RCC 7860 (cell line): ENCODE data around the gene PON2.
"Not testable (repeated sequence)": the region's sequence is repeated elsewhere in the genome, so short reads cannot be mapped to it uniquely, and the experiment has no call there.

Experiments
- DNase-seq: peaks from one replicate; pipeline ENCODE4 v3.0.0-alpha.2; 2015; ENCODE audit warnings: low spot score
- FAIRE-seq: peaks from 2 replicates; lab custom pipeline; 2012; peaks lifted over from hg19 to GRCh38; lab: Jason Lieb, UNC

Gene PON2

DNA sequence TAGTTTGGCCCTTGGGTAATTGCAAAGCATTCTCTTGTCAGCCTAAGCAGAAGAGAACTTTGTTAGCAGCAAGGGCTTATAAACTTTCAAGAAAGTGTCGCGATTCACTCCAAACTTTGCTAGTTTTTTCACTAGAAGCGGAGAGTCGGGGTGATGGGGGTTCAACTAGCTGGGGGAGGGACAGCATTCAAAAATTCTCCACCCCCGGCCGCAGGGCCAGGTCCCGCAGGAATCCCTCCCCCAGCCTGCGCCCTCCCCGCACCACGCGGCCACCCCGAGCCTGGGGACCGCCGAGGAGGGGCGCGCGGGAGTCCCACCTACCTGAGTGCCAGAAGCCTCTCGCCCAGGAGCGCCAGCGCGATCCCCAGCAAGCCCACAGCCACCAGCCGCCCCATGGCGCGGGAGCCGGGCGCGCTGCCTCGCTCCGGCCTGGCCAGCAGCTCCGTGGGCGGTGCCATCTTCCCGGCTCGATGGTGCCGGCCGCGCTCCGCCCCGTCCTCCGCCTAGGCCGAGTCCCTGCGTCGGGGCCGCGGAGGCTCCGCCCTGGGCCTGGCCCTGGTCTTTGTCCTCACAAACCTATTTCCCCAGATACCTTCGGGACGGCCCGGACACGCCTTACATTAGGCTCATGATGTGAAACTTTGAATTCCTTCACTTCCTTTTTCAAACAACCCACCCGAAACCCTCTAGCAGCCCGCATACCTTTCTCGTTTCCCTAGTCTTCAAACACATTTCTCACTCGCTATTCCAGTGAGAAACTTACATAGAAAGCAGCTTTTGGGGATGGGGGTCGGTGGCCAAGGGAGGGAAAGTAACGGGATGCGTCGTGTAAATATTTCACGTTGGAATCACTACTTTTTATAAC is at the start of gene PON2:
PON2 (minus strand) TSS at position 472 of the 865 bp plus-strand sequence; CDS start at position 395, 77 bp downstream.
- no peak for FAIRE-seq
- peak; percentile 79 for DNase-seq

DNA sequence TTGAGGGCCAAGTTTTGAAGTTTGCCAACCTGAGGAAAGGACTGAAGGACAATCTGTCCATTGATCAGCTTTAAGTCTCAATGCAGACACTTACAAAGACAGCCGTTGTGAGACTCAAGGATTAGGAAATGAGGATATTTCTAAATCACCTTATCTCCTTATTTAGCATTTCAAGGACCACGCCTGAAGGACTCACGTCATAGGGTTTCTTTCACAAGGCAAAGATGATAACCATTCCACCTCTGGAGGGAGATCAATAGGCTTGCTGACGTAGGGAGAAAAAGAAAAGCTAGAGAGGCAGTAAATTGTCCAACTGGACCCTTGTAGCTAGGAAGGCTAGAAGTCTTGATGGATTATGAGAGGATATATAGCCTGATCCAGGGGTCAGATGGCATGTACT is 47.6 kb upstream of the PON2 start:
- DNase-seq (no peak), FAIRE-seq (no peak)

DNA sequence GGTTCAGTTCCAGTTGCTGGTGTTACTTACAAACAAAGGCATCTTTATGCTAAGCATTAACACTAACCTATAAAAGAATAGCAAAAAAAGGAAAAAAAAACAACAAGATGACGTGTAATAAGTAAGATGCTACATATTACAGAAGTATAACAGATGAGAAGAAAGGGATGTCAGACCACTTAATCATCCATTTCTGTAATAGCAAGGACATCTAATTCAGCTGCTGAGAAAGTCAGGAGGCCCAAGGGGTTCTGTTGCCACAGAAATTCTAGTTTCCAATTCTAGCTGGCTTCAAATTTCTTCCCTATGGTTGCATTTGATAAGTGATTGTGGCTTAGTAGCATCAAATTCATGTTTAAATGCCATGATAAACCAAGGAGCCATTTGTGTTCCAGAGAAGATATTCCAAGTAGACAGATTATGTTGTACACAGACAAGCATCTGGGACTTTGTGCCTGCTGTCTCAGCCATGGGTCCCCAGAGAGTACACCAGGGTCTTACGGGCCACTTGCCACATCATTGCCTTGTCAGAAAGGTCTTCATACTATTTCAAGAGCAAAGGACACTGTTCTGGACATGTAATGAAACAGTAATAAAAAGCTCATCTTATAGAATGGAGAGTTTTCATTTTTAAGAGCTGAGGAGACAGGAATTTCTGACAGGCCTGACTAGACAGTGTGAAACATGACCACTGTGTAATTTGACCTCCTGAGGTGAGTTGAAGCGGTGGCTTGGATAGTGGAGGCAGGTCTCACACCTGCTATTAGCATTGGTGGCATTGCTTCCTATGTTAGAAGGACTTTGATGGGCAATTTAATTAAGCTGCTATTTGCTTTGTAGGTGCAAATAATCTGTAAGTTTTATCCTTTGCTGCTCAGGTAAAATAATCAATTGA is 46.7 kb upstream of the PON2 start:
- no peak for DNase-seq
- FAIRE-seq: no peak

DNA sequence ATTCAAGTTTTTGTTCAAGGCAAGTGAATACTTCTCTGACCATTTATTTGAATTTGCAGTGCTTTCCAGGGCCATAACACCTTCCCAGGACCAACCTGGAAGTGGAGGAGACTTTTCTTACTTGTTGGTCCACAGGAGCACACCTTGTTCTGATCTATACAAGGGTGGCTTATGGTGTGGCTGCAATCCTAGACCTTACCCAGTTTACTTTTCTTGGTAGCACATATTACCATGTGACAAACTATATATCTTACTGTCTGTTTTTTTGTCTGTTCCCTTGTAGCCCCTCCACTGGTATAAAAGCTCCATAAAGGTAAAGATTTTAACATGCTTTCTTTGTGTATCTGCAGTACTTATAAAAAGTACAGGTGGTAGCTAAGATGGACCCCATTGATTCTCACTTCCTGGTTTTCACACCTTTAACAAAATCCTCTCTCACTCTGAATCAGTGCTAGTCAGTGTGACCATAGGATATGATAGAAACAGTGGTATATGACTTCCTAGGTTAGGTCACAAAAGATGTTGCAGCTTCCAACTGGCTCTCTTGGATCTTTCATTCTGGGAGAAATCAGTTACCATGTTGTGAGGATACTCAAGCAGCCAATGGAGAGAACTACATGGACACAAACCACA is 45.3 kb upstream of the PON2 start:
- FAIRE-seq (no peak), DNase-seq (no peak)

DNA sequence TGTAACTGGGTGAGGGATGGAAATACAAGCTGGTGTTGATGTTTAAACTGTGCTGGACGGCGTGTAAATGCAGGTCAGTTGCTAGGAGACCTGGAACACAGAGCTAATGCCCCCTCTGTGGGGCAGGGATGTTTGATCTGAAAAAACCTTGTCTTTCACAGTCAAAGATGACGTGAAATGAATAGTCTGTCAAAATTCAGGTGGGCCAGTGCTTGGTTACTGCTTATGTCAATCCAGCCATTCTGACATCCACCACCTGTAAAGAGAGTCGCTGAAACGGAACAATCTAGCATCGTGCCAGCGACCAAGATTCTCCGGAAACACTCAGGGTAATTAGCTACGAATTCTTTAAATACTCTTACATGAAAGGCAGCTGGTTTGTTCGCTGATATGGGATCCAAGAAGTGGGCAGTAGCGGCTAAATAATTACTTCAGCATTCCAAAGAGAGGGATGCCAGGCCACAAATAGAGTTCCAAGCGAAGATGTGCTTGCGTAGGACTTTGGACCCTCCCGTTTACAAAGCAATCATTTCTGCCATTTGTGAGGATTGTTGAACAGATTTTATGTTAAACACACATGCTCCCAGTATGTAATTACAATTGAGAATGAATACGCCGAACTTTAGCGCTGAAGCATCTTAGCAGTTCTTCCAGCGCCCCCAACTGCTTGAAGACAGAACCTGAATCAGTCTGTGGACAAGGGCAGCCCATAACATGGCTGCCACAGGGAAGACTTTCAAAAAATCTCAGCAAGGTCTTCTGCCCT is 43.6 kb upstream of the PON2 start:
- FAIRE-seq (no peak), DNase-seq (peak; percentile 47)

DNA sequence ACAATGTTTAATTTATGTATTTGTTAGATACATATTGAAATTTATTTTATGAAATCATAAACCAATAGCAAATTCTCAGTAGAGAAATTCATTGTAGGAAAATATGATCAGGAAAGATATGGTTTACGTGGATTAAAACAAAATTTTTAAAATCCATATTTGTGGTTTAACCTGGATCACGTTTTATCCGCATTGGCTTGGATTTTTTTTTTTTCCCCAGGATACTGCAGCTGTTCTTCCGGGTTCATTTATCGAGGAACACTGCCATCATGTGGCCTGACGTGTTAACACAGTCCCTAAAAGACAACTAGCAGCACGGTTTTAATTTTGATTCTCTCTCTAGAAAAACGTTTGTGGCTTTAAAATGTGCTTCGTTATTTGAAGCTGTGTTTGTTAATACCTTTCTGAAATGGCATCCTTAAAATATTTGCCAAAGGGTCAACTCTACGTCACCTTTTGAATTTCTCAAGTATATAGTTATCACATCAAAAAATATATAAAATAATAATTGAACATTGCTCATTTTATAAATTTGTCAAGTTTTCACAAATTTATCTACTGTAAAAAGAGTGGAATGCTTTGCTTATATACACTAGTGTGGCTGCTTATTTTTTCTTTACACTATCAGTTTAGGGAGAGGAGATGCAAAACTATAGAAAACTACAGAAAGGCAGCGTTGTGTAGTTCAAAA is 42.2 kb upstream of the PON2 start:
- FAIRE-seq (peak; percentile 95), DNase-seq (peak; percentile 80)

DNA sequence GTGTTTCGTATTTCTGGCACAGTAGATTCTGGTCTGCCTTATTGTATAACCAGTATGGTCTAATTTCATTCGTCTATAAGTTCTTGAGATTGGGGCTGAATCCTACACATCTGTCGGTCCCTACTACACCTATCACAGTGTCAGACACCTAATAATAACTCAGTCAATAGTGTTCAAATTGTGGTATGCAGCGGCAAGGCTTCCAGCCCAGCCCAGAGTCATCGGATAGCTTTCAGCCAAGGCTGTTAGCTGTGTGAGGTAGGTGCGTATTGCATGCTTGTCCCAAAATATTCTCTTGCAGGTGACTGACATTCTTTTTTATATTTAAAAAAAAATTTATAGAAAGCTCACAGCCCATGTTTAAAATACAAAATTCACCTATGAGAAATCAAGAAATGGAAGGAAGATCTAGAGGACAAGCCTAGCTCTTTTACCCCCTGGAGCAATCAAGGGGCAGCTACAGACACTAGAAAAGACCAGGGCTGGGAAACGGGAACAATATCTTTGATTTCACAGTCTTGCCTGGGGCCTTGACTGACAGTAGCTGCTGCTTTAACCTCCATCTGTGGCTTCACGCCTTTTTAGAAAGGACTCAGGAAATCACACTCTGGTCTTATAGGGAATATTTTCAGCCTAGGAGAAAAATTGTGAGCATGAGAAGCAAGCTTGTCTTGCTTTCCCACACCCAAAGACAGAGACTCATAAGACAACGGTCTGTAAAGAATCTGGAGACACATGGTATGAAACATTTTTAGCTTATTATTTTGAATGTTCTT is 41.4 kb upstream of the PON2 start:
- FAIRE-seq (no peak), DNase-seq (no peak)

DNA sequence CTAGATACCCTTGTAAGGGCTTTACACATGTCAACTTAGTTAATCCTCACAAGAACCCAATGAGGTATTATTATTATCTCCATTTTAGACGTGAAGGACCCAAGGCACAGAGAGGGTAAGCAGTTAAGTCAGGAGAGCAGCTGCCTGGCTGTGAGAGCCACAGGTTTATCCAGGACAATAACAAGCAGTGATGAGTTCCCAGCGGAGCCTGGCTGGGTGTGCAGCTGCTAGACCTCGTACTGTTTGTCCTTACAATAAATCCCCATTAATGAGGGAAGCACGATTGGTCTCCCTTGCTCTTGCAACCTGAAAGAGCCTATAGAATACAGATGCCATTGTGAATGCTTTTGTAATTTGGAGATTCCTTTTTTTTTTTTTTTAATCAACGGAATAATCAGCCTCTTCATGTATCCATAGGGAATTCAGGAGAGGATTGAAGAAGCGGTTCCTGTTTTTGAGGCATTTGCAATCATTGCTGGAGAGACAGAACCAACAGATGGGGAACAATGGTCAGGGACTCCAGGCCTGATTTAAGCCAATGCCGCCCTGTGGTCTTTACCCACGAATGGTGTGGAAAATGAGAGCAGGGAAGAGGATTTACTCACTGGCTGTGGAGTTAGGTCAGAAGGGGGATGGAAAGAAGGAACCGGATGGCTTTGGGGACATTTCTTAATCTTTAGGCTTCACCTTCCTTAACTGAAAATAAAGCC is 38.6 kb upstream of the PON2 start:
- DNase-seq (no peak), FAIRE-seq (no peak)

DNA sequence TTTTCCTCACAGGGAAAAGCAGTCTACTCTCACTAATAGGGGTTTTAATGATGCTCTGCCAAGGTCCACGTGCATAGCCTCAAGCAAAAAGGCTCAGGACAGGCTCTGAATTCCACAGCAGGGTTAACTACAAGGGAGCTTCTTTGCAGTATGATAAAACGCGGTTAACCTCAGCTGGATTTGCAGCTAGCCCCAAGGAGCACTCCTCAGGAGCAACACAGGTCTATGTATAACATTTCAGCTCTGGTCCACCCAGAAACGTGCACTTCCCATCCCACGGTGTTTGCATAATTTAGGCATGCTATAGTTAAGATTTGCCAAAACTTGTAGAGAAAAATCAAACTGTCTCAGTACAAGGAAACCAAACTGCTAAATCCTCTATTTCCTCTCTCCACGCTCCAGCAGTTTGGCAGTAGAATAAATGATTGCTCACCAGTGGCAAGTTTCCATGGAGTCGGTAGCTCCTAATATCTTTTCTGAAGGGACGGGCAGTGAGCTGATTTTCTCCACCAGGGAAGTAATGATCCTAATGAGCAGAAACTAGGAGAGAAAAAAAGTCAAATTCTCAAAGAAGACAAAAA is 37.8 kb upstream of the PON2 start:
- FAIRE-seq (peak; percentile 97), DNase-seq (peak; percentile 91)

DNA sequence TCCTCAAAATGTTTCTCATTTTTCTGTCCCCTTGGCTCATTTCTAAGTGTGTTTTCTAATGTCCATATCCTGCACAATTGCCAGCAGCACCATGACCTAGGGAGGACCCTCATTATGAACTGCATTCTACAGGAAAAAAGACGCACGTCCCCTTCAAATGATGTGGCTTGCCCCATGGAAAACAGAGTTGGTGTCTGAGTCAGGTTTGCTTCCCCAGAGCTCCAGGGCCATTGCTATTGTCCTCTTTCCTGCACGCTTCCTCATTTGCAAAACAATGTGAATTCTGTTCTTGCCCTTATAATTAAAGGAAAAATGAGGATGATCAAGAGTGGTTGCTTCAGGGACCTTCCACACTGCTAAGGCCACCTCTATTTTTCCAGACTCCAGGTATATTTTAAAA is 36.2 kb upstream of the PON2 start:
- DNase-seq (no peak), FAIRE-seq (no peak)

DNA sequence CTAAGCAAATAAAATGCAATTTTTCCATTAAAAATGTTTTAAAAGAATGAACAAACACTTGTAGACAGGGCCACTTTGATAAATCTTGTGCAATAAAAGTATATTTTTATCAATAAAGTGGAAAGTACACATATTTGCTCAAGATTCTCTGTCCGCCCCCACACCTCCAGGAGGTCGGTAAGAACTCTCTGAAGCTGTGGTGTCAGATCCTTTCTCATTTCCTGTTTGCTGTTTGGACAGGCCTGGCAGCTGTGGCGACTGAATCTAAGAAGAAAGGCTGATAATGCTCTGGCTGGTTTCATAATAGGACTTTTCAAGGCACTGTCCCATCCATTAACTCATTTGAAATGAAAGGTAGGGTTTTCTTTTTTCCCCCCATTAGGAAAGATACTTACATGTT is 35.6 kb upstream of the PON2 start:
- DNase-seq: peak; percentile 68
- peak; percentile 58 for FAIRE-seq

DNA sequence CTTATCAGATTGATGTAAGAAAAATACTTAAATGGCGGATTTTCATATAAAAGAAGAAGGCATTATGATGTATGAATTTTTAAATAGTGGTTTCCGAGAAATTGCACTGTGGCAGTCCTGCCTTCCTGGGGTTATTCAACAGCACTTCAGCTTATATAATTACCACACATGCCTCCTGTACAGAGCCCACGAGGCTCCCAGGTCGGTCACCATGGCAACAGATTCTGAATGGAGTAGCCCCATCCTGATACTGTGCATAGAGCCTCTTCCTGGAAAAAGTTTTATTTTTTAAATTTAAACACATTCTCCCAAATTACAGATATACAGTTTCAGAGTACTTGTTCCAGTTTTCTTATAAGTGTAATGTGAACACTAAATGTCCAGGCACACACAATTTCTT is 35.0 kb upstream of the PON2 start:
- peak; percentile 23 for DNase-seq
- FAIRE-seq: no peak

DNA sequence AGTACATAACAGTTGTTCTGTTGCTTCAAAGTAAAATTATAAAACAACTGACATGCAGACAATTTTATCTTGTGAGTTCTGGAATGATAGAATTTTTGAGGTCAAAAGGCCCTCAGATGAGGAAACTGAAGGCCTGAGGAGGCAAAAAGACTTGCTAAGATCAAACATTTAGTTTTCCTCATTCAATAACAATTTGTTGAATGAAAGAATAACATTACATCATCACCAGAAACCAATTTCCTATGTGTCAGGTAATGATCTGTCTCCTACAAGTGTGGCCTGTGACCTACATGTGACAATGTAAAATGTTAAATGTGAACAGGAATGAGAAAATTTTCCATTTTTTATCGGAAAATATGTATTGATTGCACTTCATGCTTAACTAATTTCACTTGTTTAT is 34.4 kb upstream of the PON2 start:
- FAIRE-seq (no peak), DNase-seq (peak; percentile 45)

DNA sequence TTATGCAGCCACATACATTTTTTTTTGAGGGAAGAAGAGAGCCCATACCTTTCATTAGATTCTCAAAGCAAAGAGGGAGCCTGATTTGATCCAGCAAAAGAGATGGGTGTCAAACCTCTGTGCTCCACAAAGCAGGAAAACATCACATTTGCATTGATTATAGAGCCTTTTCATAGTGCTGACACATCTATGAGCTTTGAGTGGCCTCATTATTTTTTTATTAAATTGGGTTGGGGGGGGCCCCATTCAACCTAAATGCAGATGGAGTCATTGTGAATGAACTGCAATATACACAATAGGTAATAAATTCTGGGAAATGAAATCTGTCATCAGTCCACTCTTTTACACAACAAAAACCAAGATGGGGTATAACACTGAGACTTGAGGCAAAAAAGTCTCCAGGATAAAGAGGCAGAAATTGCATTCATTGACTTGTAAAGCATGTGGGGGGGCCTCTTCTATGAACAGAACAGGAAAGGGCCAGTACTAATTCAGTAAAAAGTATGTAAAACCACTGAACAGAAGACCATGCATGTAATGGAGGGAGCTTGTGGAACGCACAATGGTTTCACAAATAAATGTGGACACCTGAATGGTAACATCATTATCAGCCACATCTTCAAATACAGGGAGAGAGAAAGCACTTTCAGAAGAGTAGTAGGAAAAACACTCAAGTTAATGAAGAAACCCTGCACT is 33.2 kb upstream of the PON2 start:
- FAIRE-seq (no peak), DNase-seq (no peak)

DNA sequence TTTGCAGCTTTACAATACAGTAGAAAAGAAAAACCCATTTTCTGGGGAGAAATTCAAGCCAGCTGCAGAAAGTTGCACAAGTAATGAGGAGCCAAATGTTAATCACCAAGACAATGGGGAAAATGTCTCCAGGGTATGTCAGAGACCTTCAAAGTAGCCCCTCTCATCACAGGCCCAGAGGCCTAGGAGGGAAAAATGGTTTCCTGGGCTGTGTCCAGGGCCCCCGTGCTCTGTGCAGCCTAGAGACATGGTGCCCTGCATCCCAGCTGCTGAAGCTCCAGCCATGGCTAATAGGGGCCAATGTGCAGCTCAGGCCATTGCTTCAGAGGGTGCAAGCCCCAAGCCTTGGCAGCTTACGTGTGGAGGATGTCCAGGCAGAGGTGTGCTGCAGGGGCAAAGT is 25.8 kb upstream of the PON2 start:
- not testable (repeated sequence) for DNase-seq, FAIRE-seq

DNA sequence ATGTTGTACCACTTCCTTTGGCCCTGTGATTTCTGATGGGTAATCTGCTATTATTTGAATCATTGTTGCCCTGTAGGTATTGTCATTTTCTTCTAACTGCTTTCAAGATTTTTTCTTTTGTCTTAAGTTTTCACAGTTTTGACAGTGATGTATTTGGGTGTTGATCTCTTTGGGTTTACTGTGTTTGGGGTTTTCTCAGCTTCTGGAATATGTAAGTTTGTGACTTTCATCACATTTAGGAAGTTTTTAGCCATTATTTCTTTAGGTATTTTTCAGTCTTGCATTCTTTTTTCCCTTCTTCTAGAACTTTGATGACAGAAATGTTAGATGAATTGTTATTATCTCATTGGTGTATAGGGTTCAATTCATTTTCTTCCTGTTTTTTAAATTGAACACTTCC is 23.1 kb upstream of the PON2 start:
- FAIRE-seq (no peak), DNase-seq (no peak)

DNA sequence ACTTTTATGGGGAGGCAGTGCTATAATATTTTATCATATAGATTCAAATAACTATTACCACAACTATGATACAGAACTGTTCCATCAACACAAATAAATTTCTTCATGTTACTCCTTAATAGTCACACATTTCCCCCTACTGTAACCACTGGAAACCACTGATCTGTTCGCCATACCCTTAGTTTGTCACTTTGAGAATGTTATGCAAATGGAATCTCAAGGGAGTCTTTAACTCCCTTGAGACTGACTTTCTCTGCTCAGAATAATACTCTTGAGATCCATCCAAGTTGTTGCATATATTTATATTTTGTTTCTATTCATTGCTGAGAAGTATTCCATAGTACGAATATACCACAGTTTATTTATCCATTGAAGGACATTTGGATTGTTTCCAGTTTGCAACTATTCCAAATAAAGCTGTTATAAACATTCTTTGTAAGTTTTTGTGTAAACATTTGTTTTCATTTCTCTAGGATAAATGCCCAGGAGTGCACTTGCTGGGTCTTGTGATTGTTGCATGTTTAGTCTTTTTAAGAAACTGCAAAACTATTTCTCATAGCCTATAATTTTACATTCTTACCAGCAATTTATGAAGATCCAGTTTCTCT is 19.7 kb upstream of the PON2 start:
- no peak for FAIRE-seq

More for the DNA sequence above, 19.7 kb upstream of the PON2 start:
- DNase-seq: no peak
